22Rv1 (cell line): ENCODE results near the gene ITGB2.

ENCODE experiments used
- H3K27ac ChIP-seq: fragments of 450-650 bp; 2 replicates; pipeline ENCODE4 v1.5.1; 2017
- CTCF ChIP-seq: fragments of 450-650 bp; IDR thresholded peaks from 2 replicates; pipeline ENCODE4 v1.5.1; 2017; ENCODE audit warnings: mild to moderate bottlenecking
- ZFX ChIP-seq: fragments of 450-650 bp; IDR thresholded peaks from 2 replicates; pipeline ENCODE4 v1.6.1; 2017; ENCODE audit warnings: antibody characterized with exemption, borderline replicate concordance

Gene ITGB2

GRCh38 chr21:44903689-44904088 is 17.0 kb downstream of the ITGB2 start:
- TF ChIP-seq ZFX, result no peak
- no peak for TF ChIP-seq CTCF
- H3K27ac ChIP-seq, result no peak overlapping the region

GRCh38 chr21:44903050-44903685 is 17.5 kb downstream of the ITGB2 start:
- TF ChIP-seq ZFX, result no peak
- TF ChIP-seq CTCF, result no peak
- H3K27ac ChIP-seq, result no peak overlapping the region

- no peak for TF ChIP-seq CTCF
- no peak for TF ChIP-seq ZFX
Observed at GRCh38 chr21:44902268-44903049, 18.2 kb downstream of the ITGB2 start.

GRCh38 chr21:44901391-44902074 is 19.2 kb downstream of the ITGB2 start:
- TF ChIP-seq ZFX (no peak), CTCF (no peak)
- H3K27ac ChIP-seq, result no peak overlapping the region

More at GRCh38 chr21:44902268-44903049, 18.2 kb downstream of the ITGB2 start:
- H3K27ac ChIP-seq, result no peak overlapping the region

- TF ChIP-seq CTCF (no peak), ZFX (no peak)
- no peak overlapping the region for H3K27ac ChIP-seq
Observed at GRCh38 chr21:44900559-44901251, 20.0 kb downstream of the ITGB2 start.

GRCh38 chr21:44899768-44900558 is 20.7 kb downstream of the ITGB2 start:
- TF ChIP-seq ZFX (no peak), CTCF (no peak)
- no peak overlapping the region for H3K27ac ChIP-seq
